ENCODE data around the gene PLOD1.

- TF ChIP-seq ATF2 (tag by site-specific recombination; IDR thresholded peaks at IDR 0.05; ENCODE audit: low read depth) (no peak), ZBTB21 (tag by site-specific recombination; IDR thresholded peaks at IDR 0.05) (no peak), CTCF (tag by site-specific recombination; IDR thresholded peaks at IDR 0.05) (no peak), ZIC2 (tag by site-specific recombination; IDR thresholded peaks at IDR 0.05) (no peak), ZNF785 (tag by site-specific recombination; IDR thresholded peaks at IDR 0.05) (no peak)
Observed at GRCh38 chr1:11920239-11920903, 14.1 kb upstream of the PLOD1 start.
